Osteoblast (primary cell): ENCODE results near the gene SLC49A3. TPM values are rescaled to one million over a fixed set of nuclear protein-coding genes. Genes with fewer than 3 reads are reported as not detected.
"Not testable (repeated sequence)": the region's sequence is repeated elsewhere in the genome, so short reads cannot be mapped to it uniquely, and the experiment has no call there.

Experiments
- DNase-seq: peaks from one replicate; pipeline ENCODE4 v3.0.0; 2011; ENCODE audit warnings: low spot score, mixed read lengths; ENCODE audit not compliant: insufficient read length; ENCODE audit errors: missing footprints
- H2AFZ ChIP-seq: 2 replicates; pipeline ENCODE4 v1.6.0; 2011; ENCODE audit warnings: mild to moderate bottlenecking, low read length
- H3K27ac ChIP-seq: 2 replicates; pipeline ENCODE4 v1.5.1; 2011; ENCODE audit warnings: mild to moderate bottlenecking, low read depth, low read length, moderate library complexity
- H3K27me3 ChIP-seq: 2 replicates; pipeline ENCODE4 v1.6.0; 2012; ENCODE audit warnings: mild to moderate bottlenecking, control low read depth, inconsistent platforms, low read length, moderate library complexity; ENCODE audit not compliant: insufficient read depth
- H3K36me3 ChIP-seq: 2 replicates; pipeline ENCODE4 v1.5.1; 2011; ENCODE audit warnings: mild to moderate bottlenecking, low read length, control low read depth, moderate library complexity; ENCODE audit not compliant: insufficient read depth
- H3K4me1 ChIP-seq: 2 replicates; pipeline ENCODE4 v1.5.1; 2011; ENCODE audit warnings: mild to moderate bottlenecking, low read length, control low read depth, moderate library complexity; ENCODE audit not compliant: insufficient read depth
- H3K4me2 ChIP-seq: 2 replicates; pipeline ENCODE4 v1.6.0; 2011; ENCODE audit warnings: mild to moderate bottlenecking, low read length; ENCODE audit not compliant: insufficient read depth
- H3K4me3 ChIP-seq: fragments of 200-600 bp; sonication (generic); 3 replicates; pipeline ENCODE4 v1.5.1; 2012; ENCODE audit warnings: mild to moderate bottlenecking, low read length, inconsistent platforms; ENCODE audit not compliant: insufficient read depth
- H3K79me2 ChIP-seq: 2 replicates; pipeline ENCODE4 v1.6.0; 2012; ENCODE audit warnings: mild to moderate bottlenecking, low read length, control low read depth, inconsistent platforms; ENCODE audit not compliant: insufficient read depth
- H3K9me3 ChIP-seq: 2 replicates; pipeline ENCODE4 v1.5.1; 2011; ENCODE audit warnings: low read depth, low read length, control low read depth
- H4K20me1 ChIP-seq: 2 replicates; pipeline ENCODE4 v1.6.0; 2012; ENCODE audit warnings: mild to moderate bottlenecking, low read length, control low read depth; ENCODE audit not compliant: insufficient read depth
- total RNA-seq: library from RNA; depleted of rRNA; stranded (reverse); fragments of >200 nt; gene quantifications from 2 replicates; pipeline ENCODE4 v1.2.3, GENCODE V29; 2012
- TF ChIP-seq, protein P1 (sequence below): IDR thresholded peaks from 2 replicates; pipeline ENCODE4 v1.5.1; 2011; ENCODE audit warnings: mild to moderate bottlenecking, low read depth, low read length, moderate library complexity; ENCODE audit errors: extremely low read depth

Gene SLC49A3
- total RNA-seq, 1 donor: 11.6 TPM

DNA sequence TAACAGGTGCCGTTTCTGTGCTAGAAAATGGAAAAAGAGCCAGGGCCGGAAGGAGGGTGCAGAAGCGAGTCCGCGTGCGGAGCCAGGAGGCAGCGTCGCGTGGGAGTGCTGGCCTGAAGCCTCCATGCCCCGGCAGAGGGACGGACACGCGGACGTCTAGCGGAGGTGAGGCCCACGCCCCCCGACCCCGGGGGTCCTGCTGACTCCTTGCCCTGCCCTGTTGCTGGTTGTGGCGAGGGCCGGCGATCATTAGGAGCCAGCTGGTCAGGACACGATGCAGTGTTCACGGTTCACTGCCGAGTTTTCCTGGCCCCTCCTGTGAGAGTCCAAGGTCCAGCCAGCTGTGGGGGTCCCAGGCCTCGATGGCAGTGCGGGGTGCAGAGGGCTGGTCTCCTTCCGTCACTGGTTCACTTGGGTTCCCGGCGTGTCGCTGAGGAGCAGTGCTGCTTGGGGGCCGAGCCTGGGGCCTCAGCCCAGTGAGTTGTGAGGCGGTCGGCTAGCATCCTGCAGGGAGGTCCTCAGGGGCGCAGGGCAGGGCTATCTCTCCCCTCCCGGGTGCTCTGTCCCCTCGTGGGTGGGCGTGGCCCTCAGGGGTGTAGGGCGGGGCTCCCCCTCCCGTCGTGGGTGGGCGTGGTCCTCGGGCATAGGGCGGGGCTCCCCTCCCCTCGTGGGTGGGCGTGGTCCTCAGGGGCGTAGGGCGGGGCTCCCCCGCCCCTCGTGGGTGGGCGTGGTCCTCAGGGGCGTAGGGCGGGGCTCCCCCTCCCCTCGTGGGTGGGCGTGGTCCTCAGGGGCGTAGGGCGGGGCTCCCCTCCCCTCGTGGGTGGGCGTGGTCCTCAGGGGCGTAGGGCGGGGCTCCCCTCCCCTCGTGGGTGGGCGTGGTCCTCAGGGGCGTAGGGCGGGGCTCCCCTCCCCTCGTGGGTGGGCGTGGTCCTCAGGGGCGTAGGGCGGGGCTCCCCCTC lies 42.3 kb upstream of the SLC49A3 start:
- peaks cover 36% of the 10 kb centered on the region for H4K20me1 ChIP-seq
- H3K79me2 ChIP-seq: peaks cover 38% of the 10 kb centered on the region
- peaks cover 37% of the 10 kb centered on the region for H3K36me3 ChIP-seq

DNA sequence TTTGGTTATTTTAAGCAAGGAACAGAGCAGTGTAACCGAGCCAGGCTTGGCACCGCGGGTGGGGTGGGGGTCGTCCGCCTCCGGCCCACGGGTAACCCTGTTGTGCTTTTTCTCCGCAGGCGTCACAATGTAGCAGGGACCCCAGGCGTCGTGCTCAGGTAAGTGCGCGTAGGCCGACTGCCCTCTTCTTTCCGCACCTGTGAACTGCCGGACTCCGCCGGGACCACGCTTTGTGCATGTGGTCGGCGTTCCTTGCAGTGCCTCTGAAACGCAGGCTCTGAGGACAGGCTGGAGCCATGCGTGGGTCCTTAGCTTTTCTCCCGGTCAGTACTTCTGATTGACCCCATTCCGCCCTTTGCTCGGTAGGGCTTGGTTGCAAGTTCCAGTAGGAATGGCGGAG lies 41.6 kb upstream of the SLC49A3 start:
- H3K36me3 ChIP-seq: peaks cover 36% of the 10 kb centered on the region
- no peaks in the 10 kb centered on the region for H3K27me3 ChIP-seq
- TF ChIP-seq, protein P1, sequence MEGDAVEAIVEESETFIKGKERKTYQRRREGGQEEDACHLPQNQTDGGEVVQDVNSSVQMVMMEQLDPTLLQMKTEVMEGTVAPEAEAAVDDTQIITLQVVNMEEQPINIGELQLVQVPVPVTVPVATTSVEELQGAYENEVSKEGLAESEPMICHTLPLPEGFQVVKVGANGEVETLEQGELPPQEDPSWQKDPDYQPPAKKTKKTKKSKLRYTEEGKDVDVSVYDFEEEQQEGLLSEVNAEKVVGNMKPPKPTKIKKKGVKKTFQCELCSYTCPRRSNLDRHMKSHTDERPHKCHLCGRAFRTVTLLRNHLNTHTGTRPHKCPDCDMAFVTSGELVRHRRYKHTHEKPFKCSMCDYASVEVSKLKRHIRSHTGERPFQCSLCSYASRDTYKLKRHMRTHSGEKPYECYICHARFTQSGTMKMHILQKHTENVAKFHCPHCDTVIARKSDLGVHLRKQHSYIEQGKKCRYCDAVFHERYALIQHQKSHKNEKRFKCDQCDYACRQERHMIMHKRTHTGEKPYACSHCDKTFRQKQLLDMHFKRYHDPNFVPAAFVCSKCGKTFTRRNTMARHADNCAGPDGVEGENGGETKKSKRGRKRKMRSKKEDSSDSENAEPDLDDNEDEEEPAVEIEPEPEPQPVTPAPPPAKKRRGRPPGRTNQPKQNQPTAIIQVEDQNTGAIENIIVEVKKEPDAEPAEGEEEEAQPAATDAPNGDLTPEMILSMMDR: no peak
- peaks cover 42% of the 10 kb centered on the region for H4K20me1 ChIP-seq
- no peaks in the 10 kb centered on the region for H3K9me3 ChIP-seq
- no peak overlapping the region for H3K4me3 ChIP-seq
- peaks cover 25% of the 10 kb centered on the region for H3K4me1 ChIP-seq
- no peak overlapping the region for H3K4me2 ChIP-seq
- peaks cover 45% of the 10 kb centered on the region for H3K79me2 ChIP-seq
- no peak overlapping the region for H2AFZ ChIP-seq
- DNase-seq: no peak
- no peak overlapping the region for H3K27ac ChIP-seq

More for the DNA sequence above, 42.3 kb upstream of the SLC49A3 start:
- not testable (repeated sequence) for H3K9me3 ChIP-seq, H3K4me3 ChIP-seq, H3K27me3 ChIP-seq, H3K4me2 ChIP-seq, H2AFZ ChIP-seq, DNase-seq, H3K27ac ChIP-seq
- H3K4me1 ChIP-seq: peaks cover 18% of the 10 kb centered on the region

DNA sequence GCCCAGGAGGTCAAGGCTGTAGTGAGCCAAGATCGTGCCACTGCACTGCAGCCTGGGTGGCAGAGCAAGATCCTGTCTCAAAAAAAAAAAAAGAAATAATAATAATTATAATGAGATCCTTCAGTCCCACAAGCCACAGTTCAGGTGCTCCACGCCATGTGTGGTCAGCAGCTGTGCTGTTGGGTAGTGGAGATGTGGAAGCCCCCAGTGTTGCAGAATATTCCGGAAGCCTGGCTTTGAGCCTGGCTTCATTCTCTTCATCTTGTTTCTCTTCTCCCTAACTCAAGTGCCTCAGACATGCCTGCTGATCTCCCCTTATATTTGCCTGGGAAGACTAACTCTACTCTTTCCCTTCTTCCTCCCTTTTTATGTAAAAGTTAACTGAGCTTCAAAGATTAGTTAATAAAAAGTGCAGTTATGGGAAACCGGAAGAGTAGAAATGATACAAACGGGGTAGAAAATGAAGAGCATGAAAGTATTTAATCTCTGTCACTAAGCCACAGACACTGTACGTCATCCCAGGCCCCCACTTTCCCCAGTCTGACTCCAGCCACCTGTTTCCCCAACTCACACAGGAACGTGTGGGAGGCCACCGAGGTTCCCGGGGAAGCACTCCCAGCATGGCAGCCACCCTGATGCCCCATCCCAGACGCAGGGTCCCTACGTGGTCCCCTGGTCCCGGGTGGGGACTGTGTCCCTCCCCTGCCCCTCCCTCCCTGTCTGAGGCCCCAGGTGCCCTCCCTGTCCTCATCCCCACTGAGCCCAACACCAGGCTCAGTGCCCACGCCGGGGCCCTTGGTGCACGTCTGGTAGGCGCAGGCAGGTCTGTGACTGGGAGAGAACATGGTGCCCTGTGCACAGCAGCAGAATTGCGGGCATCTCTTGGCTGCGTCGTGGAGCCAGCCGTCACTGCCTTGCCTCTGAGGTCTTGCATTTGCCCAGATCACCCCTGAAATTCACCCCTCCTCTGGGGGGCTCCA lies 40.7 kb upstream of the SLC49A3 start:
- Histone ChIP-seq H3K79me2 (peaks cover 53% of the 10 kb centered on the region), H3K27me3 (no peaks in the 10 kb centered on the region), H3K27ac (no peak overlapping the region), H3K9me3 (no peaks in the 10 kb centered on the region), H2AFZ (no peak overlapping the region), H3K4me1 (peaks cover 25% of the 10 kb centered on the region), H3K36me3 (peaks cover 27% of the 10 kb centered on the region), H3K4me3 (no peak overlapping the region), H3K4me2 (no peak overlapping the region), H4K20me1 (peaks cover 44% of the 10 kb centered on the region)
- DNase-seq: no peak
- TF ChIP-seq, protein P1: no peak

DNA sequence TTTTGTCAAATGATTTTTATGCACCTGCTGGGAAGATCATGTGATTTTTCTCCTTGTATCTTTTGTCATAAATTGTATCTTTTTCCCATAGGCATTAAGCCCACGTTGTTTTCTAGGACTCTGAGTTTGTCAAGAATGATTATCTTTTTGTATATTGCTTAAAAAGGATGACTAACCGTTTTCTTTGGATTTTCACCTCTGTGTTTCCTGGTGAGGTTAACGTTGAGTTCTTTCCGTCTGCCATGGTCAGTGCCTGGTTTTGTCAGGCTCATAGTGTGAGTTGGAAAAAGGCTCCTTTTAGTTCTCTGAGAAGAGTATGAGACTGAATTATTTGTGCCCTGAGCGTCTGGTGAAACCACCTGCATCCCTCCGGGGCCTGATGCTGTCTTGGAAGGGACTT lies 38.6 kb upstream of the SLC49A3 start:
- Histone ChIP-seq H4K20me1 (peaks cover 55% of the 10 kb centered on the region), H3K27ac (peak overlapping the region; percentile 46), H3K79me2 (peaks cover 71% of the 10 kb centered on the region), H3K4me3 (no peak overlapping the region), H3K4me1 (peaks cover 25% of the 10 kb centered on the region), H3K36me3 (peaks cover 14% of the 10 kb centered on the region), H3K9me3 (no peaks in the 10 kb centered on the region), H3K4me2 (no peak overlapping the region), H2AFZ (no peak overlapping the region), H3K27me3 (no peaks in the 10 kb centered on the region)
- peak; percentile 82 for DNase-seq
- TF ChIP-seq, protein P1: no peak
